IPS-18a (cell line): ENCODE results near the gene SIRT3.
"Not testable (repeated sequence)": the region's sequence is repeated elsewhere in the genome, so short reads cannot be mapped to it uniquely, and the experiment has no call there.

Experiments
- H3K27ac ChIP-seq: one replicate; pipeline ENCODE4 v1.5.1; 2013; ENCODE audit warnings: low read length
- H3K27me3 ChIP-seq: one replicate; pipeline ENCODE4 v1.6.1; 2013; ENCODE audit warnings: mild to moderate bottlenecking, low read length; ENCODE audit not compliant: control insufficient read depth, insufficient read depth
- H3K36me3 ChIP-seq: one replicate; pipeline ENCODE4 v1.6.1; 2013; ENCODE audit warnings: low read depth, low read length; ENCODE audit not compliant: control insufficient read depth
- H3K4me1 ChIP-seq: one replicate; pipeline ENCODE4 v1.6.1; 2013; ENCODE audit warnings: low read depth, low read length; ENCODE audit not compliant: control insufficient read depth
- H3K4me3 ChIP-seq: one replicate; pipeline ENCODE4 v1.5.1; 2013; ENCODE audit warnings: low read length
- H3K9ac ChIP-seq: one replicate; pipeline ENCODE4 v1.6.1; 2013; ENCODE audit warnings: mild to moderate bottlenecking, low read length, moderate library complexity
- H3K9me3 ChIP-seq: one replicate; pipeline ENCODE4 v1.6.1; 2013; ENCODE audit warnings: low read depth, low read length; ENCODE audit not compliant: control insufficient read depth

Gene SIRT3

GRCh38 chr11:251550-251949 is 15.4 kb upstream of the SIRT3 start:
- Histone ChIP-seq H3K4me1 (peaks cover 3% of the 10 kb centered on the region), H3K9me3 (no peaks in the 10 kb centered on the region), H3K9ac (no peak overlapping the region), H3K4me3 (no peak overlapping the region), H3K27ac (no peak overlapping the region), H3K27me3 (no peaks in the 10 kb centered on the region), H3K36me3 (peaks cover 56% of the 10 kb centered on the region)

DNA sequence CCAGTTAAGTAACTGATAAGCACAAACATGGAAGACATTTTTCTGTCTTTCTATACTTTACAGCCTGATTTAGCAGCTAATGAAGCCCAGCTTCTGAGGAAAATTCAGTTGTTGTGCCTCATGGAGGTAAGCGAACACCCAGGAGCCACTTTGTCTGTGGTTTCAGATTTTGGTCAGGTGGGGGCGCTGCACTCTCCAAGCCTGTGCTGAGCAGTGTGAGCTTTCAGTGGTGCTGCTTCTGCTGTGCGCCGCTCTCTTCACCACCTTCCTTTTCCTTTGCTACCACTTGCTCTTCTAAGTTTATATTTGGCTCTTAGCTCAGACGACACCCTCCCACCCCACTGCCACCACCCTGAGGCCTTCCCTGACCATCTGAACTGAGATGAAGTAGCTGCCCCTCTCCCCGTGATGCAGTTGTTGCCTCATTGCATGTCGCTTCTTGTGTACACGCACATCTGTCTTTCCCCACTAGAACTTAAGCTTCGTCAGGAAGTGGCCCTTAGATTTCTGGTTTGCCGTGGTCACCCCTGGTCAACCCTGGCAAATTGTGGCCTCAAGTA is 14.7 kb upstream of the SIRT3 start:
- no peaks in the 10 kb centered on the region for H3K27me3 ChIP-seq
- no peak overlapping the region for H3K27ac ChIP-seq
- no peaks in the 10 kb centered on the region for H3K9me3 ChIP-seq
- peaks cover 3% of the 10 kb centered on the region for H3K4me1 ChIP-seq
- H3K36me3 ChIP-seq = peaks cover 63% of the 10 kb centered on the region
- H3K9ac ChIP-seq = no peak overlapping the region
- no peak overlapping the region for H3K4me3 ChIP-seq

DNA sequence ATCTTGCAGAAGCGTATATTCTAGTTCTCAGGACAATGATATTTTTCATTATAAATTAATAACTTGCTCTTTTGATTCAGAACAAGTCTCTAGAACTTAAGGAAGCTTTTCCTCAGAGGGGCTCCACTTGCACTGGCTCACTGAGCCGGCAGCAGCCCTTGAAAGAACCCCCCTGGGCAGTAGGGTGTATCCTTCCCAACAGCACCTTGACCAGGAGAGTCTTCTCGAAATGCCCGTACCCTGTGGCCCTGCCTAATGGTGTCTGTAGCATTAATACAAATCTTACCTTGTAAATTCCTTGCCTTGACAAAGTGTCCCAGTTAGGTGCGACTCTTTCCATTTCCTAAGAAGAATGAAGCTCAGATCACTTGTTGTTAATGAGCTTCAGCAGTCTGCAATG is 14.1 kb upstream of the SIRT3 start:
- Histone ChIP-seq H3K27me3 (no peaks in the 10 kb centered on the region), H3K4me3 (no peak overlapping the region), H3K36me3 (peaks cover 68% of the 10 kb centered on the region), H3K9me3 (no peaks in the 10 kb centered on the region), H3K9ac (no peak overlapping the region), H3K4me1 (peaks cover 3% of the 10 kb centered on the region), H3K27ac (no peak overlapping the region)

DNA sequence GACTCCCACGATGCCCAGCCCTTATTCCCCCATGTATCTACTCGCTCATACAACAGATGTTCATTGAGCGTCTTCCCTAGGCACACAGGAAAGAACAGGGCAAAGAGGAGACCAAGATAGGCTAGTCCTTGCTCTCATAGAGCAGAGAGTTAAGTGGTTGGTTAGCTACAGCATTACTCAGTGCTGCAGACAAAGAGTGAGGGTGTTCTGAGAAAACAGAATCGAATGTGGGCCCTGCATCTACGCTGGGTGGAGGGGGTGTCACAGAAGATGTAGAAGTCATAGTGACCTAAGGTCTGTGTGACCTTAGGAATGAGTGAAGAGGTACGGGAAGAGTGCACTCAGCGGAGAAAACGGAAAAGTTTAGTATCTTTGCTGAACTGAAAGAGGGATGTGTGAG is 12.9 kb upstream of the SIRT3 start:
- no peak overlapping the region for H3K27ac ChIP-seq
- peaks cover 80% of the 10 kb centered on the region for H3K36me3 ChIP-seq
- no peak overlapping the region for H3K4me3 ChIP-seq
- H3K4me1 ChIP-seq = peaks cover 3% of the 10 kb centered on the region
- H3K9me3 ChIP-seq = no peaks in the 10 kb centered on the region
- H3K27me3 ChIP-seq = no peaks in the 10 kb centered on the region
- H3K9ac ChIP-seq = no peak overlapping the region

- no peaks in the 10 kb centered on the region for H3K9me3 ChIP-seq
- H3K27ac ChIP-seq = no peak overlapping the region
- peaks cover 69% of the 10 kb centered on the region for H3K36me3 ChIP-seq
- no peak overlapping the region for H3K4me3 ChIP-seq
- H3K4me1 ChIP-seq = no peaks in the 10 kb centered on the region
- H3K9ac ChIP-seq = no peak overlapping the region
- H3K27me3 ChIP-seq = no peaks in the 10 kb centered on the region
These were observed 8.2 kb upstream of the SIRT3 start for GRCh38 chr11:244376-244775.

- Histone ChIP-seq H3K27me3 (no peaks in the 10 kb centered on the region), H3K36me3 (peaks cover 44% of the 10 kb centered on the region), H3K27ac (no peak overlapping the region)
These were observed 5.5 kb upstream of the SIRT3 start for GRCh38 chr11:241634-242033.

GRCh38 chr11:240315-240714 is 4.2 kb upstream of the SIRT3 start:
- H3K36me3 ChIP-seq = peaks cover 30% of the 10 kb centered on the region

More at GRCh38 chr11:241634-242033, 5.5 kb upstream of the SIRT3 start:
- Histone ChIP-seq H3K9me3 (no peaks in the 10 kb centered on the region), H3K4me3 (no peak overlapping the region), H3K4me1 (peaks cover 7% of the 10 kb centered on the region), H3K9ac (no peak overlapping the region)

DNA sequence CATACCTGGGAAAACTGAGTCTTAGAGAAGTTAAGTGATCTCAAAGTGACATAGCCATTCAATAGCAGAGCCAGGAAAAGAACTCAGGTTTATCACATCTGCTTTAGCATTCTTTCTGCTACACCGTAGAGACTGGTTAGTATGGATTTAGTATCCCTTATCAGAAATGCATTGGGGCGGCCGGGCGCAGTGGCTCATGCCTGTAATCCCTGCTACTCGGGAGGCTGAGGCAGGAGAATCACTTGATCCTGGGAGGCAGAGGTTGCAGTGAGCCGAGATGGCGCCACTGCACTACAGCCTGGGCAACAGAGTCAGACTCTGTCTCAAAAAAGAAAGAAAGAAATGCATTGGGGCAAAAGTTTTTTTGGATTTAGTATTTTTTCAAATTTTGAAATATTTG is 2.2 kb upstream of the SIRT3 start:
- Histone ChIP-seq H3K4me3 (peak overlapping the region; percentile 97), H3K4me1 (peaks cover 12% of the 10 kb centered on the region), H3K36me3 (peaks cover 11% of the 10 kb centered on the region)
- not testable (repeated sequence) for H3K27ac ChIP-seq, H3K9me3 ChIP-seq, H3K9ac ChIP-seq, H3K27me3 ChIP-seq

More at GRCh38 chr11:240315-240714, 4.2 kb upstream of the SIRT3 start:
- Histone ChIP-seq H3K27me3 (no peaks in the 10 kb centered on the region), H3K9ac (no peak overlapping the region), H3K4me3 (no peak overlapping the region), H3K9me3 (no peaks in the 10 kb centered on the region), H3K4me1 (peaks cover 10% of the 10 kb centered on the region), H3K27ac (no peak overlapping the region)

GRCh38 chr11:236774-237767 is 929 bp upstream of the SIRT3 start, which contains the start of gene PSMD13:
PSMD13 (plus strand) TSS chr11:236976; CDS start chr11:237050, 74 bp downstream.
- no peaks in the 10 kb centered on the region for H3K9me3 ChIP-seq
- H3K27ac ChIP-seq = peak within 1 kb of the TSS; percentile 76
- H3K4me3 ChIP-seq = peak within 1 kb of the TSS; percentile 97
- H3K4me1 ChIP-seq = peaks cover 12% of the 10 kb centered on the region
- H3K36me3 ChIP-seq = peaks cover 7% of the 10 kb centered on the region
- H3K9ac ChIP-seq = peak within 1 kb of the TSS; percentile 88
- no peaks in the 10 kb centered on the region for H3K27me3 ChIP-seq

DNA sequence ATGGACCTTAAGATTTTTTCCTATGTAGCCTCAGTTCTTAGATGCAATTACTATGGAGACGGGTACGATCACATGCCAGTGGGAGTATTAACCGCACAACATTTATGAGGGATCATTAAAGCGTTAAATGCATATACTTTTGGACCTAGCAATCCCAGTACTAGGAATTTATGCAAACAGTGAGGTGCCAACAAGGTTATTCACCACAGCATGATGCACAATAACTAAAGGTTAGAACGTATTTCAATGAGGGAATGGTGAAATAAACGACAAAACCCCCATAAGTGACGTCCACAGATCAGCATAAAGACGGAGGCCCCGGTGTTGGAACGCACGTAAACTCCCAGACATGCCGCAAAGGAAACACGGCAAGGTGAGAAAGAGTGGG is 539 bp downstream of the SIRT3 start:
- H3K36me3 ChIP-seq = no peaks in the 10 kb centered on the region
- no peaks in the 10 kb centered on the region for H3K9me3 ChIP-seq
- peak overlapping the region; percentile 74 for H3K9ac ChIP-seq
- peaks cover 12% of the 10 kb centered on the region for H3K4me1 ChIP-seq
- no peaks in the 10 kb centered on the region for H3K27me3 ChIP-seq
- H3K4me3 ChIP-seq = peak overlapping the region; percentile 96
- H3K27ac ChIP-seq = peak overlapping the region; percentile 25

DNA sequence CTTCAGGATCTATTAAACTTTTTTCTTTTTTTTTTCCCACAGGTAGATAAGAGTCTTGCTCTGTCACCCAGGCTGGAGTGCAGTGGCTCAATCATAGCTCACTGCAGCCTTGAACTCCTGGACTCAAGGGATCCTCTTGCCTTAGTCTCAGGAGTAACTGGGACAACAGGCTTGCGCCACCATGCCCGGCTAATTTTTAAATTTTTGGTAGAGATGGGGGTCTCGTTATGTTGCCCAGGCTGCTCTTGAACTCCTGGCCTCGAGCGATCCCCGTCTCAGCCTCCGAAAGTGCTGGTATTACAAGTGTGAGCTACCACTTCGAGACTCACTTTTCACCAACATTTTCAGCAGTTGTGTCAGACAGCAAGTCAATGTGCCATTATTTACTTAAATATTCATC is 962 bp downstream of the SIRT3 start:
- Histone ChIP-seq H3K4me1 (peaks cover 12% of the 10 kb centered on the region), H3K9me3 (no peaks in the 10 kb centered on the region), H3K27ac (no peak overlapping the region), H3K9ac (no peak overlapping the region), H3K27me3 (no peaks in the 10 kb centered on the region), H3K4me3 (peak overlapping the region; percentile 96), H3K36me3 (no peaks in the 10 kb centered on the region)
